Right lobe of liver (tissue), 4 donors: Measurements from ENCODE around the gene TLR9.

ENCODE experiments used
- POLR2A ChIP-seq: fragments of 450-650 bp; IDR thresholded peaks from one replicate; pipeline ENCODE4 v1.6.1; 2017; ENCODE audit warnings: antibody characterized with exemption, mild to moderate bottlenecking
- TF ChIP-seq, protein P1 (sequence below), 4 donors: fragments of 200-600 bp in 3 of 4; fragments of 450-650 bp in 1 of 4; IDR thresholded peaks; one replicate each; pipeline versions ENCODE4 v1.5.1 to v1.8.0; 2016 to 2022; ENCODE audit warnings: antibody characterized with exemption in 4 of 4, mild to moderate bottlenecking in 2 of 4
- donor health status: DM: no; HTN: no; CAD: no.
- donor health status: DM: no; HTN: no; CAD: no.
- donor health status: DM: no; HTN: yes; CAD: no.

DNA sequence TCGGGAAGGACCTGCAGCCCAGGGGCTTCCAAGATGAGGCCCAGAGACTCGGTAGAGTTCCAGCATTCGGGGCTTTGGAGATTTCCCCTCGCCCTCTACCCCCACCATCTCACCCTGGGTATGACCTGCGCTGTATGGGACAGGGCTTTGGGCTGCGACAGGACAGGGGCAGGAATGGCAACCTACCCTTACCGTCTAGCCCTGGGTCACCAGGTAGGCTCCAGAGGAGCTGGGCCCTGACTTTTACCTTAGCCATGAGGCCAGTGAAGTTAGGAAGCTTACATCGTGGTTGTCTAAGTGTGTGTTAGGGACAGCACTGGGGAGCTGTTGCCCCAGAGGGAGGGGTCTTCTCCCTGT, 20.8 kb upstream of the TLR9 start:
- TF ChIP-seq, protein P1, sequence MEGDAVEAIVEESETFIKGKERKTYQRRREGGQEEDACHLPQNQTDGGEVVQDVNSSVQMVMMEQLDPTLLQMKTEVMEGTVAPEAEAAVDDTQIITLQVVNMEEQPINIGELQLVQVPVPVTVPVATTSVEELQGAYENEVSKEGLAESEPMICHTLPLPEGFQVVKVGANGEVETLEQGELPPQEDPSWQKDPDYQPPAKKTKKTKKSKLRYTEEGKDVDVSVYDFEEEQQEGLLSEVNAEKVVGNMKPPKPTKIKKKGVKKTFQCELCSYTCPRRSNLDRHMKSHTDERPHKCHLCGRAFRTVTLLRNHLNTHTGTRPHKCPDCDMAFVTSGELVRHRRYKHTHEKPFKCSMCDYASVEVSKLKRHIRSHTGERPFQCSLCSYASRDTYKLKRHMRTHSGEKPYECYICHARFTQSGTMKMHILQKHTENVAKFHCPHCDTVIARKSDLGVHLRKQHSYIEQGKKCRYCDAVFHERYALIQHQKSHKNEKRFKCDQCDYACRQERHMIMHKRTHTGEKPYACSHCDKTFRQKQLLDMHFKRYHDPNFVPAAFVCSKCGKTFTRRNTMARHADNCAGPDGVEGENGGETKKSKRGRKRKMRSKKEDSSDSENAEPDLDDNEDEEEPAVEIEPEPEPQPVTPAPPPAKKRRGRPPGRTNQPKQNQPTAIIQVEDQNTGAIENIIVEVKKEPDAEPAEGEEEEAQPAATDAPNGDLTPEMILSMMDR (IDR thresholded peaks at IDR 0.05): no peak
- no peak for TF ChIP-seq POLR2A
